GM21447 (cell line): ENCODE results near the gene LGR6.
A peak's percentile ranks its signal among the peaks of the same experiment; 100 is the strongest.
"Not testable (repeated sequence)": the region's sequence is repeated elsewhere in the genome, so short reads cannot be mapped to it uniquely, and the experiment has no call there.

Experiments used
- ATAC-seq: cut with Tn5 transposase; IDR thresholded peaks from one replicate; pipeline ENCODE4 v1.9.1; 2021; ENCODE audit not compliant: unreplicated experiment

The LGR6 gene

DNA sequence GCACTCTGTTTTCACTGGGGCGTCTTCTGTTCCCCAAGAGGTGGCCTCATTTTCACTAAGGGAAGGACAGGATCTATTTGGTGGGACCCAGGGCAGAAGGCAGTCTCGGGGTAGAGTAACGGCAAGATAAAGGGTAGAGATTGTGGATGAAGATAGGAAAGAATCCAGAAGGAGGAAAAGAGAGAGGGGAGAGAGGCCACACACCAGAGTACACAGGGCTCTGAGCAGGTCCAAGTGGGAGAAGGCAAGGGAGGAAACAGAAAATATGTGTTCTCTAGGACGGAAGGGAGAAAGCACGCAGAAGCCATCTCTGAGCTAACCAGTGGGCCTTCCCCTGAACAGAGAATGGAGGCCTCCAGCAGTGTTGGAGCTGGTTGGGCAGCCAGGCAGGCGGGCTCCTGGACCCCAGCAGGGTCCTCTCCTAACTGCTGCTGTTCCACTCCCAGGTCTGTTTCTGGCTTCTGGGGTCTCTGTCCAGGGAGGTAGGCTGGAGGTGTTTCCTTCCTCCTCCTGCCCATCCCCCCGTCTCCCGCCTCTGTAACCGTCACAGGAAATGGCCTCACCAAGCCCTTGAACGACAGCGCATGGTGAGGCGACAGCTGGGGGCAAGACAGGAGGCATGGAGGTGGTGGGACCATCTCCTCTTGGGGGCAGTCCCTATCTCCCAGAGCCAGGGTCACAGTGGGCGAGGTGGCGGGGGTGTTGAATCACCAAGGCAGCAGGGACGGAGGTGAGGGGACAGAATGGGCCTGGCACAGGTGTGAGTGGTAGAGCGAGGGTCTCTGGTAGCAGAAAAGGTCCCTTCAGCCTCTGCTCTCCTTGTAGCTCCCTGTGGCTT, 33.8 kb upstream of the LGR6 start:
- peak; percentile 37 for ATAC-seq

DNA sequence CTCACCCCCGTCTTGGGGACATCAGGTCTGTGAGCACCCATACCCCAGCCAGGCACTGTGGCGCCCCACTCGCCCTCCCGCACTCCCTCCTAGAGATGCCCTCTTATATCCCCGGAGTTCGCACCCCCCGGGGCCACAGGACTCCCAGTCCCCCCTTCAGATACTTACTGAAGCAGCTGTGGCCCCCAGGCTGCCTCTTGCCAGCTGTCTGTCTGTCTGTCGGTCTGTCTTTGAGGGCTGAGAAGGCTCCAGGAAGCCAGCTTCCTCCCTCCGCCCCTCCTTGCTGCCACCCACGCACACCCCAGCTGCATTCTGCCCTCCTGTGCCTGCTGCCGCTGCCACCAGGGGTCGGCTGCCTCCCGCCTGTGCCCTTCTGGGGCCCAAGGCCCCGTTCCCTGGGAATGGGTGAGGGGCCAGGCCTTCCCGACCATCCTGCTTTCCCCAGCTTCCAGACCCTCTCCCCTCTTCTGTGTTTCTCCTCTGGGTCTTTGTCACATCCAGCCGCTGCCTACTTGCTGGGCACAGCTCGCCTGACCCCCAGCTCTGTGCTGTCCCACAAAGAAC, 33.1 kb upstream of the LGR6 start, which contains the start of gene PTPN7:
Gene PTPN7 (minus strand): TSS at position 226 of the 564 bp plus-strand sequence. CDS start 1,200 bp downstream, outside the sequence.
- peak; percentile 49 for ATAC-seq

DNA sequence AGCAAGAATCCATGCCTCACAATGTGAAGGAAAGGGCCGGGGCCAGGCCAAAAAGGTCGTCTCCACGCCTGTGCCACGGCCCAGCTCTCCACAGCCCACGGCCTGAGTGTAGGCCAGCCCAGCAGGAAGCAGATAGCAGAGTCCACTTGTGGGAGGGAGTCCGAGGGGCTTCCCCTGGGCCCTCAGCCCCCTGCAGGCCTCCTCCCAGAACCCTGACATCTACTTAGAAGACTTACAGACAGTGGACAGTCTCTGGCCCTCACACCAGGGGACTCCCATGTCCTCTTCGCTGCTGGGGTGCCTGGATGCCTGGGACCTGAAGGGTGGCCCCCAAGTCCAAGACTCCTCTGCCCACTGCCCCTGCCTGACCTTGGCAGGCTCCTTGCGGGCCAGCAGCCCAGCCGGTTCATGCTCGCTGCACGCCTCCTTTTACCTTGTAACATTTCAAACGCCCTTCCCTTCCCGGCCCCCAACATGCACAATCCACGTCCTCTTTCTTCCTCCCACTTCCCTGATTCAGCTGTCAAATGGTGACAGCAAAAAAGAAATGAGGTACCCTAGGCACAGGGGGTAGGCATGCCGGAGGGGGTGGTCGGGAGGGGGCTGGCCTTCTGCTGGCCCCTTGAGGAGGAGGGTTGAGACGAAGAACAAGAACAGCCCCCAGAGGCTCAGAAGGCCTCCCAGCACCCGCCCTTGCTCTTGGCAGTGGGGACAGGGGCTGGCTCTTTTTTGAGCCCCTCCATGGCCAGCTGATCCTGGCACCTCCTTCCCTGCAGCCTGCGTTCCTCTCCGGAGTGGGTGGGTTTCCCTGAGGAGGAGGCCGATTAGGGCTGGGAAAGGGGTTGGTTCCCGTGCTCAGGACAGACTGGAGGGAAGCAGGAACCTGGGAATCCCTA, 32.2 kb upstream of the LGR6 start:
- ATAC-seq, result no peak

DNA sequence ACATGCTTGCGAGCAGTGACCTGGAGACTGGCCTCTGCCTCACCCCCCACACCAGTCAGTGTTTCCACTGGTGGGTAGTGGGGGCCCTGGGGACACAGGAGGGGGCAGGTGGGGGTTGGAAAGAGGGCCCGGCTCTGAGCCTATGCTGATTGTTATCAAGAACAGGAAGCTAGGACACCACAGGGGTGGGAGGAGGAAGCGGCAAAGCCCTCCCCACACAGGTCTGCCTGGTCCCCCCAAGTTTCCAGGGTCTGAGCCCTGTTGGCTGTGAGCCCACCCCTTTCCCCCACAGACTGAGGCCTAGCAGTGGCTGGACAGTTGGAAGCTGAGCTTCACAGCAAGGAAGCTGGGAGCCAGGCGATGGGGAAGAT, 31.6 kb upstream of the LGR6 start:
- no peak for ATAC-seq

DNA sequence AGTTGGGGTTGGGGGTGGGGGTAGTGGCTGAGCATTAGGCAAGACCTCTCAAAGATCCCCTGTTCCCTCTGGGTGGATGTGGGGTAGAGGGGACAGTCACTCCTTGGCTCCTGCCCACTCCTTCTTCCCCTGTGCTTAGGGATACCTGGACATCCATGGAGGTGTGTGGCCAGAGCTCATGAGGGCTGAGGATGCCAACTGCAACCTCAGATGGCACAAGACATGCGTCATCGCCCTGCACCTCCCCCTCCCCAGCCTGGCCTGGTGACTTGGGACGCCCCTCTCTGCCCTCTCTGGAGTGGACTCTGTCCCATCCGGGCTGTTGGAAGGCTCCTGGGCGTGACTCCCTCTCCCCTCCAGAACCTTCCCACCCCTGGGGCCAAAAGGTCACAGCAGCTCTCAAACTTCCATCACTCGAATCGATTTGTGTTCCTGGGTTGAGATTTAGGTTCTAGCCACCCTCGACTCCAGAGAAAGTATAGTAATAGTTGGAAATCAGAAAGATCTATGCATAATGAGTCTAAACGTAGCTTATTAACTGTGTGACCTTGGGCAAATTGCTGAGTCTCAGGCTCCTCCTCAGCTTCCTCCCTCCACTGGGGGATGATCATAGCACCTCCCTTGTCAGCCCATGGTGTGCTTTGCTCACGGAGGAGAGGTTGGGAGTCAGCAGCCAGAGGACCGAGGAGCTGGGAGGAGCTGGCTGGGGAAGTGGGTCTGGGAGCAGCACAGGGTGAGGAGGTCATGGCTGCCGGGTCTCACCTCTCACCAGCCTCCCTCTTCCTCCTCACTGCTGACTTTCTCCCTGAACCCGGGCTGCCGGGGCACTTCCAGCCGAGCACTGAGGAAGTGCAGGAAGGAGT, 30.9 kb upstream of the LGR6 start:
- no peak for ATAC-seq

DNA sequence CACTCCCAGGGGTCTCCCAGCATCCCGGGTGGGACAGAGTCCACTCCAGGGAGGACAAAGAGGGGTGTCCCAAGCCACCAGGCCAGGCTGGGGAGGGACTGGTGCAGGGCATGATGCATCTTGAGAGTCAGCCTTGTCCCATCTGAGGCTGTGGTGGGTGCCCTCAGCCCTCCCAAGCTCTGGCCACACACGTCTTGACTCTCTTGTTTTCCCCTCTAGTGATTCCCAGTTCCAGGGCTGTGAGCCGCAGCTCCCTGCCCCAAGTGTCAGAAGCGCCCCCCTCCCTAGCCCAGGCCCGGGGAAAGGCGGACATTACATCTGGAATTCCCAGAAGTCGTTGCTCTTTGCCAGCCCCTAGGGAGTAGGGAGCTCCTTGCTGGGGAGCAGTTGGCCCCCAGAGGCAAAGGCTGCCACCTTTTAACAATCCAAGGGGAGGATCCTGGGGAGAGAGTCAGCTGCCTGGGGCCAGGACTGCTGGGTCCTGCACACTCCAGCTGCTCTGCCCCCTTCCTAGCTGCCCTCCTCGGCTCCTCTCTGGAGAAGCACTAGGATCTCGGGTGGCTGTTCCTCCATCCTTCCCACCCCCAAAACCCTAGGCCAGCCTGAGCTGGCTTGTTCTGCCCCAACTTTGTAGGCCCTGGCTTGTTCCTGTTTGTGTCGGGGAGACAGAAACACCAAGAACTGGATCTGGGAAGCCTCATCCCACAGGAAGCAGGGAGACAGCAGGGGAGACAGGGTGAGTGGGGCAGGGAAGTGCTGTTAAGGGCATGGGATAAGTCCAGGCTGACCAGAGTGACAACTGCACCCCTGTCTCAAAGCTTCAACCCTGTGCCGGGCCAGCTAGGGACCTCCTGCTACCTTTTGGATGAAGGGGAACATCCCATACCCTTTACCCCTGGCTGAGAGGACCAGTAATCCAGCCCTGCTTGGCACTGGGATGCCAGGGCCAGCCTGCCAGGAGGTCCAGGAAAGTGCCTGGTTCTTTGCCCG, 30.0 kb upstream of the LGR6 start:
- no peak for ATAC-seq

DNA sequence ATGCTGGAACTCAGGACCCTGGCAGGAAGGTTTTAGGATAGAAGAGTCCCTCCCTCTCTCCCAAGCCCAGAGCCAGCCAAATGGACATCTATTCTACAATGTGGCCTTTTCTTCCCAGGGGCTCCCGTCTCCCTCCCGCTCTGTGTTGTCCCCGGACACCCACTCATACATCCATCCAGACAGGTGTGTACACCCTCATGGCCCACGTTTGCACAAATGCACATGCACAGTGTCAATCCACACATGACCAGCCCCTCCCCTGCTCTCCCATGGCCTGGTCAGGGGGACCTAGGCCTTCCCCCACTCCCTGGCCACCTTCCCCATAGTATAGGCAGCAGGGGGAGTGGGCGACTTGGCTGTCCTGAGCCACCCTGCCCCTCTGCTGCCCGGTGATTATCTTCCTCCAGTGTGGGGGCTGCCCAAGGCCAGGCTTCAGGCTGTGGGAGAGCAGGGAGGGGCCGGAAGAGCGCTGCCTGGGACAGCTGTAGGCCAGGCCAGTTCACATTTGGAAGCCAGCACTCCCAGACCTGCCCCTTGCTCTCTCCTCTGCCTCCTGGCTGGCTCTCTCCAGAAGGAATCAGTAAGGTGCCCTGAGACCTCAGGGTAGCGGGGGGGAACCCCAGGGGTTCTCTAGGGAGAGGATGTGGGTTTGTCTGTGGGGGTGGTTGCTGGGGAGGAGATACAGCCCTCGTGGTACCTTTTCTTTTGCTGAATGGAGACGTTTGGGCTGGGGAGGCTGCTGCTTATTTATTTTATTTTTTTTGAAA, 29.1 kb upstream of the LGR6 start:
- peak; percentile 57 for ATAC-seq

DNA sequence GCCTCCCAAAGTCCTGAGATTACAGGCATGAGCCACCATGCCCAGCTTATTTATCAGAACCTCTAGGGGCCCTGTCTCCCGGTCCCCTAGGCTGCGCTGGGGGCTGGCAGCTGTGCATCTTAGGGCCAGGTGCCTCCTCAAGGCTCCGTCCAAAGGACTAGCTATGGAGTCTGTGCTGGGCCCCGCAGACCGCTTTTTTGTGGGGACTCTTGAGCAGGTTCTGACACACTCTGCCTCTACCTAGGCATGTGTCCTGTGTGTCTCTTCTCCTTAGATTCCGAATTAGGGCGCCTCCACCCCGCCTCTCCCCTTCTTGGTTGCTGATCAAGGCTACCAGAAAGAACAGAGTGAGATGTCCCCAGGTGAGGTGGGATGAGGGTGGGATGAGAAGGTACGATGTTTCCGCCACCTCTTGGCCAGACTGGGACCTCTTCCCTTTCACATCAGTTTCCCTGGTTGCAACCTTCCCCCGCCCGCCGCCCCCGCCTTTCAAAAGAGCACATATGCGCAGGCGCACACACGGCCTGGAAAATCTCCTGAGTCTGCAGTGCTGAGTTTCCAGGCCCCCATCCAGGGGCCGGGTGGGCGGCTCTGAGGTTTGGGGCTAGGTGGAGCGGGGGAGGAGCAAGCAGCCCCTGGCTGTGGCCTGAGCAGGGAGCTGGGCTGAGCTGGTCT, 28.2 kb upstream of the LGR6 start:
- ATAC-seq, result no peak

DNA sequence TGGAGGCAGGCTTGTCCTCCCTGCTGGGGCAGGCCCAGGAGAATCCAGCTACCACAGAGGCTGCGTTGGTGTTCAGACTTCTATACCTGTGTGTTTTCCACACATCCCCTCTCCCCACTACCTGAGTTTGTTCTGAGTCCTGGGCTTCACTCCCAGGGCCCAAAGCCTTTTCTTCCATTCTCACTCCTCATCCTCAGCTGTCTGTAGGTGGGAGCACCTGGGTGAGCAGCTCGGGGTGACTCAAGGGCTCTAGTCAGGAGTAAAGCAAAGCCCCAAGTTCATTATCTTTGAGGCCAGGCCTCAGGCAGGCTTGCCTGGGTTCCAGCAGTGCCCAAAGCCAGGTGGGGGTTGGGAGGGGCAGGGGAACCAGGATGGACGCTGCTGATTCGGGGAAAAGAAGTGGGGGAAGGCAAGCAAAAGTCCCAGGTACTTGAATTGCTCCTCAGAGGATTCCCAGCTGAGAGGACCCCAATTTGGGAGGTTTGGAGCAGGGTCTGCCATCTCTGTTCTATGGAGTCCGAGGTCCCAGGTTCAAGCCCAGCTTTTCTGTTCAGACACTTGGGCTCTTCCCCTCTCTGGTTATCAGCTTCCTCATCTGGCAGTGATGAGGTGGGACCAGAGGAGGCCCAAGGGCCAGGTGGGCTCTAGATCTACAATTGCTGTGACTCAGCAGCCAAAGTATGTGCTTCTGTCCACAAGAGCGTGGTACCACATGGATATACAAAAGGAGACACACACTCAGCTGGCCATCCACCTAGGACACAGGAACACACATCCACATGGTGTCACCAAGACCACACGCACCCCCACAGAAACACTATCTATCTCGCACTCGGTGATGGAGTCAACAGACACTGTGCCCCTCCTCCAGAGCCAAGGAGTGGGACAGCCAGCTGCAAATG, 27.4 kb upstream of the LGR6 start:
- ATAC-seq, result no peak

DNA sequence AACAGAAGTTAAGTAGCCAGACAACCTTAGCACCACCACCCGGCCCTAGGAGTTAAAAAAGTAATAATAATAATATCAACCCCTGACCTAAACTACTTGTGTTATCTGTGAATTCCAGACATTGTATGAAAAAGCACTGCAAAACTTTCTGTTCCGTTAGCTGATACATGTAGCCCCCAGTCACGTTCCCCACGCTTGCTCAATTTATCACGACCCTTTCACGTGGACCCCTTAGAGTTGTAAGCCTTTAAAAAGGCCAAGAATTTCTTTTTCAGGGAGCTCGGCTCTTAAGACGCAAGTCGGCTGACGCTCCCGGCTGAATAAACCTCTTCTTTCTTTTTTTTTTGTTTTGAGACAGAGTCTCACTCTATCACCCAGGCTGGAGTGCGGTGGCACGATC, 26.5 kb upstream of the LGR6 start:
- not testable (repeated sequence) for ATAC-seq

DNA sequence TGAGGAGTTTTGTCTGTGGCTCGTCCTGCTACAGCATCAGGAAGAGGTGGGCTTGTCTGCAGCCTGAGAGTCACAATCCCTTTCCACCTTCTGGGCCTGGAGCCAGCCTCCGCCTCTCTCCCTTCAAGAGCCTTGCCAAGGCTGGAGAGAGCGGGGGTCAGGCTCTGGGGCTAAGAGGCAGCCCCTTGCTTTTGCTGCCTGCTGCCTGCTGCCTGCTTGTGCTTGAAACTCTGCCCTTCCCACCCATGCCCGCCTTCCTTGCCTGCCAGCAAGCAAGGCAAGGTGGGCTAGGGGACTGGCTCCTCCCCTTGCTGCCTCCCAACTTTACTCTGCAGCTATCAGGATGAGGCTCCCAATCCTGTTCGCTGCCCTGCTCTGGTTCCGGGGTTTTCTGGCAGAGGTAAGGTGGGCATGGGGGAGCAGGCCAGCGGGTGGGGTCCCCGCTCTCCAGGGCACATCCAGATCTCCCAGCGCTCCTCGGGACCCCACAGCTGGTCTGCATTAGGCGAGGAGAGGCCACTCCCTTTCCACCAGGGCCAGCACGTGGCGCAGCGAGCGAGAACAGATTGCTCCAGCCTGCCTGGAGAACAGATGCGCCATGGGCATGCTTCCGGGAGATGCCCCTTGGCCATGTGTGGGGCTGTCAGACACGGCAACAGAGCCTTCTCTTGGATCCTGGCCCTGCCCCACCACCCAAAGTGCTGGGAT, 25.7 kb upstream of the LGR6 start:
- ATAC-seq, result no peak

DNA sequence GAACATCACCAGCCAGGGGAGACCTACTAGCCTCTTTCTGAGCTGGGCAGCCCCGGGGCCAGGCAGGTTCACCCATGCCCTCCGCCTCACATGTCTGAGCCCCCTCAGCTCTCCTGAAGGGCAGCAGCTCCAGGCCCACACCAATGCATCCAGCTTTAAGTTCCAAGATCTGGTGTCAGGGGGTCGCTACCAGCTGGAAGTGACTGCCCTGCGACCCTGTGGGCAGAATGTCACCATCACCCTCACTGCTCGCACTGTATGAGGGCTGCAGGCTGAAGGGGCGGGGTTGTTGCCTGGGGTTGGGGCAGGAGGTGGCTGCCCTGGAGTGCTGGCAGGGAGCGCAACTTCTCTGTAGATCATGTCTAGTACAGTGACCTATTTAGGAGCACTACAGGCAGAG, 24.7 kb upstream of the LGR6 start:
- no peak for ATAC-seq

DNA sequence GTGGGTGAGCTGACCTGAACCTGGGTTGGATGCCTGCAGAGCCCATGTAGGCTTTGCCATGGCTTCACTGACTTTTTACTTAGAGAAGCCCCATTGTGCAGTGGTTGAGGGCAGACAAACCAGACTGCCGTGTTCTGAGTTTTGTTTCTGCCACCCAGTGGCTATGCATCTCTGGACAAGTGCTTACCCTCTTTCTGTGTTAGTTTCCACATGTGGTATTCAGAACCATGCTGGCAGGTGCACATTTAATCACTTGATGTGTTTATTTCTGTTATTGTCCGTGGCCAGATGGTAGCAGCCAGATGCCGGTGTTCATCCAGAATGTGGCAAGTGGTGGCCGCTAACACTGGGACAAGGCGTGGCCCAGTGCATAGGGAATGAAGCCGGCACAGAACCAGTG, 22.9 kb upstream of the LGR6 start:
- ATAC-seq, result no peak

DNA sequence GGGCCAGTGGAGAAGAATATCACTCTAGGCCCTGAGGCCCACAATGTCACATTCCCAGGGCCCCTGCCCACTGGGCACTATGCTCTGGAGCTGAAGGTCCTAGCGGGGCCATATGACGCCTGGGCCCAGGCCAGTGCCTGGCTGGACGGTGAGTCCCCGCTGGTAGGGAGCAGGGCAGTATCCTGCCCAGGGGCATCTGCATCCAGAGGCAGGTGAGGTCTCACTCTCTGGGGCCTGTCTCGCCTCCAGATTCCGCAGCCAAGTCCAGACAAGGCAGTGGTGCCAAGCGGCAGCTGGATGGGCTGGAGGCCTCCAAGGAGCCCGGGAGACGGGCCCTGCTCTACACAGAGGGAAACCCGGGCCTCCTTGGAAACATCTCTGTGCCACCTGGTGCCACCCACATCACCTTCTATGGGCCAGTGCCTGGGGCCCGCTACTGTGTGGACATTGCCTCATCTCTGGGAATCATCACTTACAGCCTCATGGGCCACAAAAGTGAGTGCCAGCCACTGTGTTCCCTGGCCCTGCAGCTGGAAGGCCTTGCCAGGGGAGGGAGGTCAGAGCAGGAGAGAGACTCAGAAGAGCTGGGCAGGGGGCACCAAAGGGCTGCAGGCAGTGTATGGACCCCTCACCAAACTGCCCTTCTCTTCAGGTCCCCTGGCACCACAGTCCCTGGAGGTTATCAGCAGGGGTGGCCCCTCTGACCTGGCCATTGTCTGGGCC, 22.1 kb upstream of the LGR6 start:
- ATAC-seq, result no peak

DNA sequence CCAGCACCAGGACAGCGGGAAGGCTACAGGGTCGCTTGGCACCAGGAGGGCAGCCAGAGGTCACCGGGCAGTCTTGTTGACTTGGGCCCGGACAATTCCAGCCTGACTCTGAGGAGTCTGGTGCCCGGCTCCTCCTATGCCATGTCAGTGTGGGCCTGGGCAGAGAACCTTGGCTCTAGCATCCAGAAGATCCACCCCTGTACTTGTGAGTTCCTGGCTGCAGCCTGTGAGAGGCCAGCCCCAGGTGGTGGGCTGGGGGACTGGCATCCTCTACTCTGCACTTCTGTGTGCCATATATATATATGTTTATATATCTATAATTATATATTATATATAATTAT, 21.6 kb upstream of the LGR6 start:
- ATAC-seq, result no peak

DNA sequence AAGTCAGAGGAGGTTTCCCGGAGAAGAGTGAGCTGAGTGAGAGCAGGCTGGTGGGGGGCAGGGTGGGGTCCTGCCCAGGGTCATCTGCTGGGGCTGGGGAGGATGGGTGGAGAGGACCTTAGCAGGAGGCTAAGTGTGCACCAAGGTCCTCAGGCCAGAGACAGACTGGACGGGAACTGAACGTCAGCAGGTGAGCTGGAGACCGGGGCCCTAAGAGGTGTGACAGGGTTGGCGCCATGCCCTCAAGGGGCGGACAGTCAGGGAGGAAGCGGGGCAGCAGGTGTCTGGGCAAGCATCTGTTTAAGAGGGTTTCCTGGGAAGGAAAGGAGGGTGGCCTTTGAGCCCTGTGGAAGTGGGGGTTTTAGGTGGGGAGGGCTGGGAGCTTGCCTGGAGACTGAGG, 19.6 kb upstream of the LGR6 start:
- ATAC-seq, result no peak
